ENCODE data around the gene KRT79. TPM values are rescaled to one million over a fixed set of nuclear protein-coding genes. Genes with fewer than 3 reads are reported as not detected.

The KRT79 gene
- total RNA-seq, 4 donors from 2014 or later, result not detected

DNA sequence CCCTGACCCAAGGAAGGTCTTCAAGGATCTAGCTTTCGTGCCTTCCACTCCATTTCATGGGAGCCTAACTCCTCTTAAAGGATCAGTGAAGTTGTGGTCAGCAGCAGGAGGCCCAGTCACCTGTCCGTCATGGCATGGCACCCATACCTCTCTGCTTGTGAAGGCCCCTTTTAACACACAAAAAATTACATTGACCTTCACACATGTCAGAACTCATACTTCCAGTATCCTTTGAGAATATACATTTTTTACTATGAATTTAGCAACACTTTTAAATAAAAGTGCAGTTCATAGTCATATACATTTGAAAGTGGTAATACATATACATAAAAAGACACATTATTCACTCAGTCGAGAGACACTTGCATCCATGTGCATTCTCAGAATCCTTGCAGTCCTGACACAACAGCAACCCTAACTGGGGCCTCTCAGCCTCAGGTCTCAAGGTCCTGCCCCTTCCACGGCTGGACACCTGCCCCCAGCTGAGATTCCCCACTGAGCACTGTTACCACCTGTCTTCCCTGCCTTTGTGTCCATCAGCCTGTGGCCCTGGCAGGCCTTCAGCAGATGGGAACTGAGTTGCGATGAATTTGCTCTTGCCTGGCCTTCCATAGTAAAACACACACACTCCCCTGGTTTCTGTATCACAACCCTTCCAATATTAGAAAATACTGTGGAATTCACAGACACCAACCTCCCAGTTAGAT is 34.5 kb downstream of the KRT79 start:
- H3K36me3 ChIP-seq, result no peaks in the 10 kb centered on the region
- TF ChIP-seq POLR2A (IDR thresholded peaks at IDR 0.05) (no peak), EP300 (IDR thresholded peaks at IDR 0.05) (no peak), CTCF (IDR thresholded peaks at IDR 0.05) (no peak), POLR2AphosphoS5 (IDR thresholded peaks at IDR 0.05) (no peak)
- WGBS, 2 donors (ENCODE audit: low coverage in 1 of 2), result 81 to 83% methylated on average over 4 to 5 of the region's 5 CpGs

GRCh38 chr12:52798671-52799504 is 35.2 kb downstream of the KRT79 start:
- WGBS, 2 donors (ENCODE audit: low coverage in 1 of 2), result 48 to 53% methylated on average over 6 to 7 of the region's 7 CpGs
- H3K4me1 ChIP-seq, result peaks cover 0 to 9% (median 0%) of the 10 kb centered on the region in 3 donors
- H3K36me3 ChIP-seq, result no peaks in the 10 kb centered on the region
- no peak overlapping the region for H3K27ac ChIP-seq
- no peak for TF ChIP-seq POLR2A (IDR thresholded peaks at IDR 0.05)
- no peak for TF ChIP-seq POLR2AphosphoS5 (IDR thresholded peaks at IDR 0.05)
- TF ChIP-seq CTCF (IDR thresholded peaks at IDR 0.05), result no peak
- TF ChIP-seq EP300 (IDR thresholded peaks at IDR 0.05), result no peak
- no peak for ATAC-seq
- no peak overlapping the region for H3K4me3 ChIP-seq
- H3K9me3 ChIP-seq, result no peaks in the 10 kb centered on the region
- H3K27me3 ChIP-seq, result peaks cover 13% of the 10 kb centered on the region

More for the DNA sequence above, 34.5 kb downstream of the KRT79 start:
- Histone ChIP-seq H3K4me3 (no peak overlapping the region), H3K27ac (no peak overlapping the region), H3K9me3 (no peaks in the 10 kb centered on the region), H3K27me3 (peaks cover 7% of the 10 kb centered on the region), H3K4me1 (peaks cover 0 to 9% (median 0%) of the 10 kb centered on the region in 3 donors)
- ATAC-seq, result no peak

DNA sequence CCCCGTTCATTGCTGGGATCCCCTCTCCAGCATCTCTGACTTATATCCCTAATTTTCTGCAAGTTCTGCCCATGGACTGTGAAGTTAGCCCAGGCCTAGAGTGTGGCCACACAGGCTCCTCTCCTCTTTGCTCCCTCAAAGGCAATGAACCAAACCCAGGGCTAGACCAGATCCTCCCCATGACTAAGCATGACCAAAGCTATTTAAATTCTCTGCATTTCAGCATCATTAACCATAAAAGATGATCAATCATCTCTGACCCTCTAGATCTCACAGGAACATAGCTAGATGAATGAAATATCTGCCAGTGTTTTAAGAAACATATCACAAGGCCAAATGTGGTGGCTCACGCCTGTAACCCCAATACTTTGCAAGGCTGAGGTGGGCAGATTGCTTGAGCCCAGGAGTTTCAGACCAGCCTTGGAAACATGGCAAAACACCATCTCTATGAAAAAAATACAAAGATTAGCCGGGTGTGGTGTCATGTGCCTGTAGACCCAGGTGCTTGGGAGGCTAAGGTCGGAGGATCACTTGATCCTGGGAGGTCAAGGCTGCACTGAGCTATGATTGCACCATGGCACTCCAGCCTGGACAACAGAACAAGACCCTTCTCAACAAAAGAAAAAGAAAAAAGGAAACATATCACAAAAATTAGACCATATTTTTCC is 36.0 kb downstream of the KRT79 start:
- Histone ChIP-seq H3K36me3 (no peaks in the 10 kb centered on the region), H3K9me3 (no peaks in the 10 kb centered on the region), H3K4me3 (no peak overlapping the region), H3K27ac (no peak overlapping the region), H3K4me1 (peaks cover 0 to 9% (median 0%) of the 10 kb centered on the region in 3 donors), H3K27me3 (peaks cover 18% of the 10 kb centered on the region)
- no peak for ATAC-seq
- TF ChIP-seq POLR2A (IDR thresholded peaks at IDR 0.05) (no peak), EP300 (IDR thresholded peaks at IDR 0.05) (no peak), POLR2AphosphoS5 (IDR thresholded peaks at IDR 0.05) (no peak), CTCF (IDR thresholded peaks at IDR 0.05) (no peak)
- 82 to 83% methylated on average over 2 to 3 of the region's 4 CpGs for WGBS, 2 donors (ENCODE audit: low coverage in 1 of 2)

GRCh38 chr12:52797529-52797894 is 36.6 kb downstream of the KRT79 start:
- TF ChIP-seq POLR2AphosphoS5 (IDR thresholded peaks at IDR 0.05) (no peak), CTCF (IDR thresholded peaks at IDR 0.05) (no peak), EP300 (IDR thresholded peaks at IDR 0.05) (no peak), POLR2A (IDR thresholded peaks at IDR 0.05) (no peak)
- no peaks in the 10 kb centered on the region for H3K36me3 ChIP-seq
- no peaks in the 10 kb centered on the region for H3K9me3 ChIP-seq
- H3K4me1 ChIP-seq, result peaks cover 0 to 9% (median 0%) of the 10 kb centered on the region in 3 donors
- peaks cover 24% of the 10 kb centered on the region for H3K27me3 ChIP-seq
- H3K4me3 ChIP-seq, result no peak overlapping the region
- no peak overlapping the region for H3K27ac ChIP-seq
- no peak for ATAC-seq

Measured in gastroesophageal sphincter (tissue), 4 donors.